Measurements from ENCODE around the gene NUTM2G.
"Not testable (repeated sequence)": the region's sequence is repeated elsewhere in the genome, so short reads cannot be mapped to it uniquely, and the experiment has no call there.

NUTM2G gene

GRCh38 chr9:96949346-96949745, 20.7 kb downstream of the NUTM2G start:
- not testable (repeated sequence) for DNase-seq

GRCh38 chr9:96950539-96950938, 21.9 kb downstream of the NUTM2G start:
- DNase-seq = not testable (repeated sequence)

GRCh38 chr9:96967591-96967990, 38.9 kb downstream of the NUTM2G start:
- DNase-seq = not testable (repeated sequence)

GRCh38 chr9:96972552-96972951, 43.9 kb downstream of the NUTM2G start:
- DNase-seq = peak; percentile 59

- DNase-seq = peak; percentile 75
Measured at GRCh38 chr9:96974037-96974436, 45.4 kb downstream of the NUTM2G start.

- not testable (repeated sequence) for DNase-seq
Measured at GRCh38 chr9:96983496-96984122, 55.0 kb downstream of the NUTM2G start.

GRCh38 chr9:96984139-96984538, 55.5 kb downstream of the NUTM2G start:
- not testable (repeated sequence) for DNase-seq

GRCh38 chr9:96984887-96985286, 56.2 kb downstream of the NUTM2G start:
- DNase-seq = not testable (repeated sequence)

Data from hematopoietic multipotent progenitor cell treated with erythropoietin and hydrocortisone succinate and interleukin-3 and kit ligand, for 6 days (in vitro differentiated cells).